Transverse colon (tissue), 3 donors: Measurements from ENCODE around the gene BHLHE40.

ENCODE experiments used
- CTCF ChIP-seq, 5 experiments: fragments of 200-600 bp in 3 of 5; fragments of 450-650 bp in 2 of 5; sonication (generic) in 3 of 5; IDR thresholded peaks; 1 replicate in 2 of 5; 2 replicates in 3 of 5; pipeline ENCODE4 v1.5.1; 2016 to 2017; ENCODE audit warnings: antibody characterized with exemption in 5 of 5, inconsistent platforms in 3 of 5, mild to moderate bottlenecking in 2 of 5, moderate library complexity in 1 of 5
- POLR2A ChIP-seq: fragments of 450-650 bp; IDR thresholded peaks from one replicate; pipeline ENCODE4 v1.6.1; 2016; ENCODE audit warnings: antibody characterized with exemption, mild to moderate bottlenecking, moderate library complexity

DNA sequence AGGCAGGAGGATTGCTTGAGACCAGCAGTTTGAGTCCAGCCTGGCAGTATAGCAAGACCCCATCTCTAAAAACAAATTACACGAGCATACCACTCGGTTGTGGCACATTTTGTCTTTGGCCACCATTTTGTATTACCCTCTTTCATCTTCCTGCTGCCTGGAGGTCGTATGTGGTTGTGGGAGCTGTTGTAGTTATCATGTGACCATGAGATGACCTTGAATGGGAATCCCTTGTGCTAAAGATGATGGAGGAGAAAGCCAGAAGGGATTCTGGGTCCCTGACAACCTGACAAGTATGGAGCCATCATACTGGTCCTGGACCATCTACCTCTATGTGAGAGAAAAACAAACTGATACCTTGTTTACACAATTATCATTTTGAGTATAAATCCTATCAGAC, 45.2 kb upstream of the BHLHE40 start:
- no peak for TF ChIP-seq CTCF (IDR thresholded peaks at IDR 0.05)
- TF ChIP-seq POLR2A, result no peak
